Uterus (tissue), 4 donors: ENCODE results near the gene LTBP4. TPM values are rescaled to one million over a fixed set of nuclear protein-coding genes. Genes with fewer than 3 reads are reported as not detected.
A peak's percentile ranks its signal among the peaks of the same experiment; 100 is the strongest.

Experiments used
- DNase-seq, 2 donors: peaks; one replicate each; pipeline ENCODE4 v3.0.0-alpha.2; 2019 to 2020
- H3K27ac ChIP-seq, 2 donors: fragments of 200-600 bp; sonication (generic); 1 replicate in 1 of 2; 2 replicates in 1 of 2; pipeline ENCODE4 v1.5.1; 2016 to 2018
- H3K27me3 ChIP-seq, 2 donors: fragments of 200-600 bp; sonication (generic); one replicate each; pipeline ENCODE4 v1.5.1; 2018 to 2019; ENCODE audit warnings: control low read depth in 1 of 2
- H3K36me3 ChIP-seq, 2 donors: fragments of 200-600 bp; sonication (generic); one replicate each; pipeline ENCODE4 v1.5.1; 2019; ENCODE audit warnings: control low read depth in 1 of 2
- H3K4me1 ChIP-seq, 2 donors: fragments of 200-600 bp; sonication (generic); one replicate each; pipeline ENCODE4 v1.5.1; 2018 to 2019; ENCODE audit warnings: control low read depth in 1 of 2
- H3K4me3 ChIP-seq, 2 donors: fragments of 200-600 bp; sonication (generic); 1 replicate in 1 of 2; 2 replicates in 1 of 2; pipeline ENCODE4 v1.5.1; 2018 to 2019; ENCODE audit warnings: mild to moderate bottlenecking in 1 of 2
- H3K9me3 ChIP-seq, 2 donors: fragments of 200-600 bp; sonication (generic); one replicate each; pipeline ENCODE4 v1.5.1; 2019; ENCODE audit warnings: control low read depth in 1 of 2
- POLR2A ChIP-seq, 2 donors: fragments of 450-650 bp; IDR thresholded peaks; one replicate each; pipeline ENCODE4 v1.6.1; 2016; ENCODE audit warnings: antibody characterized with exemption in 2 of 2, mild to moderate bottlenecking in 1 of 2, moderate library complexity in 1 of 2
- intact Hi-C: fragments of 100-400 bp; cut with DNase I; formaldehyde crosslinking; loops from one replicate; pipeline ENCODE4 v1.15.1; 2023; ENCODE audit warnings: low total_unique reads
- total RNA-seq, 4 donors: library from RNA; depleted of rRNA in 3 of 4; stranded (reverse); fragments of >200 nt in 3 of 4; gene quantifications; one replicate each; pipeline versions ENCODE4 v1.1.0 to v1.2.4, GENCODE V29; 2014 to 2023
- TF ChIP-seq, protein P1 (sequence below), 4 experiments: fragments of 200-600 bp in 2 of 4; fragments of 450-650 bp in 2 of 4; sonication (generic) in 2 of 4; IDR thresholded peaks; one replicate each; pipeline ENCODE4 v1.5.1; 2016 to 2019; ENCODE audit warnings: antibody characterized with exemption in 4 of 4, mild to moderate bottlenecking in 2 of 4, moderate library complexity in 1 of 4
- donor health status: DM: yes; HTN: yes; CAD: no.

Gene LTBP4
- total RNA-seq, 4 donors from 2014 or later, result 163 to 1,000 (median 501) TPM

DNA sequence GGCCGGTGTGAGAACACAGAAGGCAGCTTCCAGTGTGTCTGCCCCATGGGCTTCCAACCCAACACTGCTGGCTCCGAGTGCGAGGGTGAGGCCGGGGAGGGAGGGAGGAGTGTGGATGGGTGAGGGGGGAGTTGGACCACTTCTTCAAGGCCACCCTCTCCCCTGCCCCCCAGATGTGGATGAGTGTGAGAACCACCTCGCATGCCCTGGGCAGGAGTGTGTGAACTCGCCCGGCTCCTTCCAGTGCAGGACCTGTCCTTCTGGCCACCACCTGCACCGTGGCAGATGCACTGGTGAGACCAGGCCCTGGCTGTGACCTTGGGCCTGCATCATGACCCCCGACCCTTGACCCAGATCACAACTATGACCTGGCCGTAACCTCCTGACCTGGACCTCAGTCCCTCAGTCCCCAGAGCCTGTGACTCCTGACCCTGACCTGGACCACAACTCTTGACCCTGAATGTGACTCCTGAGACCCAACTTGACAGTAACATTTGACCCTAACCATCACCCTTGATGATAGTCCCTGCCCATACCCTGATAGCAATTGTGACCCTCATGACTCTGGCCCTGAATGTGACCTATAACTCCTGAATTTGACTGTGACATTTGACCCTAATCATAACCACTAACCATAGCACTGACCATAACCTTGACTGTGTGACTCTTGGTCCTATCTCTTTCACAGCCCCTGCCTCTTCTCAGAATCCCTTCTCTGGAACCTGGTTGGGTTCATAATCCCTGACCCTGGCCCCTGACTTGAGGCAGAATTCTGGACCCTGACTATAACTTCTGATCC, 10.9 kb downstream of the LTBP4 start:
- no peak overlapping the region for H3K27ac ChIP-seq
- H3K4me3 ChIP-seq, result no peak overlapping the region
- H3K36me3 ChIP-seq, result no peaks in the 10 kb centered on the region
- H3K4me1 ChIP-seq, result peaks cover 0 to 3% of the 10 kb centered on the region in 2 donors
- TF ChIP-seq POLR2A (IDR thresholded peaks at IDR 0.05), result no peak
- TF ChIP-seq, protein P1, sequence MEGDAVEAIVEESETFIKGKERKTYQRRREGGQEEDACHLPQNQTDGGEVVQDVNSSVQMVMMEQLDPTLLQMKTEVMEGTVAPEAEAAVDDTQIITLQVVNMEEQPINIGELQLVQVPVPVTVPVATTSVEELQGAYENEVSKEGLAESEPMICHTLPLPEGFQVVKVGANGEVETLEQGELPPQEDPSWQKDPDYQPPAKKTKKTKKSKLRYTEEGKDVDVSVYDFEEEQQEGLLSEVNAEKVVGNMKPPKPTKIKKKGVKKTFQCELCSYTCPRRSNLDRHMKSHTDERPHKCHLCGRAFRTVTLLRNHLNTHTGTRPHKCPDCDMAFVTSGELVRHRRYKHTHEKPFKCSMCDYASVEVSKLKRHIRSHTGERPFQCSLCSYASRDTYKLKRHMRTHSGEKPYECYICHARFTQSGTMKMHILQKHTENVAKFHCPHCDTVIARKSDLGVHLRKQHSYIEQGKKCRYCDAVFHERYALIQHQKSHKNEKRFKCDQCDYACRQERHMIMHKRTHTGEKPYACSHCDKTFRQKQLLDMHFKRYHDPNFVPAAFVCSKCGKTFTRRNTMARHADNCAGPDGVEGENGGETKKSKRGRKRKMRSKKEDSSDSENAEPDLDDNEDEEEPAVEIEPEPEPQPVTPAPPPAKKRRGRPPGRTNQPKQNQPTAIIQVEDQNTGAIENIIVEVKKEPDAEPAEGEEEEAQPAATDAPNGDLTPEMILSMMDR (IDR thresholded peaks at IDR 0.05), result no peak
- DNase-seq, result no peak
- H3K27me3 ChIP-seq, result no peaks in the 10 kb centered on the region
- intact Hi-C loops, result no loop called here
- H3K9me3 ChIP-seq, result no peaks in the 10 kb centered on the region

DNA sequence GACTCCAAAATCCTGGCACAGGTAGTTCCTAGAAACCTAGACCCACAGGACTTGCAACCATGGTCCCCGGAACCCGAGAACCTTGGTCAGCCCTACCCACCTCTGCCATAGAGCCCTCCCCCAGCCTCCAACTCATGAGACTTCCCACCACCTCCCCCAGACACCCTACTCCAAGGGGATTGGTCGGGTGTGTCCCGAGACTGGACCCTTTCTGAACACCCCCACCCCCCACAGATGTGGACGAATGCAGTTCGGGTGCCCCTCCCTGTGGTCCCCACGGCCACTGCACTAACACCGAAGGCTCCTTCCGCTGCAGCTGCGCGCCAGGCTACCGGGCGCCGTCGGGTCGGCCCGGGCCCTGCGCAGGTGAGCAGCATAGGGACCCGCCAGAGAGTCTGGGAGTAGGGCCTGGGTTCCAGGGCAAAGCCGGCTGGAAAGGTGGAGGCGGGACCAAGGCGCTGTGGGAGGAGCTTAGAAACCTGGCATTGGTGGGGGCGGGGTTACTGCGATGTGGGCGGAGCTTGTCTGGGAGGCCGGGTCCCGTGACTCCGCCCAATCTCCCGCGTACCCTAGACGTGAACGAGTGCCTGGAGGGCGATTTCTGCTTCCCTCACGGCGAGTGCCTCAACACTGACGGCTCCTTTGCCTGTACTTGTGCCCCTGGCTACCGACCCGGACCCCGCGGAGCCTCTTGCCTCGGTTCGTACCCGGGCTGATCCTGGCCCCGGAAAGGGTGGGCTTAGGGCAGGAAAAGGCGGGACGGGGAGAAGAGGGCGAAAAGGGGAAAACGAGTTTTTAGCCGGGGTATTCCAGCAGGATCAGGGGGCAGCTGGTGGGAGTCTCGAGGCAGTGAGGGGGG, 11.9 kb downstream of the LTBP4 start:
- Histone ChIP-seq H3K36me3 (no peaks in the 10 kb centered on the region), H3K27me3 (no peaks in the 10 kb centered on the region), H3K9me3 (no peaks in the 10 kb centered on the region), H3K4me3 (peak overlapping the region; percentile 49 to 54), H3K27ac (peak overlapping the region; percentile 88 to 92), H3K4me1 (peaks cover 0 to 3% of the 10 kb centered on the region in 2 donors)
- intact Hi-C loops, result no loop called here
- TF ChIP-seq, protein P1 (IDR thresholded peaks at IDR 0.05), result no peak
- TF ChIP-seq POLR2A (IDR thresholded peaks at IDR 0.05), result no peak
- peak in 1 of 2 donors; percentile 67 for DNase-seq

DNA sequence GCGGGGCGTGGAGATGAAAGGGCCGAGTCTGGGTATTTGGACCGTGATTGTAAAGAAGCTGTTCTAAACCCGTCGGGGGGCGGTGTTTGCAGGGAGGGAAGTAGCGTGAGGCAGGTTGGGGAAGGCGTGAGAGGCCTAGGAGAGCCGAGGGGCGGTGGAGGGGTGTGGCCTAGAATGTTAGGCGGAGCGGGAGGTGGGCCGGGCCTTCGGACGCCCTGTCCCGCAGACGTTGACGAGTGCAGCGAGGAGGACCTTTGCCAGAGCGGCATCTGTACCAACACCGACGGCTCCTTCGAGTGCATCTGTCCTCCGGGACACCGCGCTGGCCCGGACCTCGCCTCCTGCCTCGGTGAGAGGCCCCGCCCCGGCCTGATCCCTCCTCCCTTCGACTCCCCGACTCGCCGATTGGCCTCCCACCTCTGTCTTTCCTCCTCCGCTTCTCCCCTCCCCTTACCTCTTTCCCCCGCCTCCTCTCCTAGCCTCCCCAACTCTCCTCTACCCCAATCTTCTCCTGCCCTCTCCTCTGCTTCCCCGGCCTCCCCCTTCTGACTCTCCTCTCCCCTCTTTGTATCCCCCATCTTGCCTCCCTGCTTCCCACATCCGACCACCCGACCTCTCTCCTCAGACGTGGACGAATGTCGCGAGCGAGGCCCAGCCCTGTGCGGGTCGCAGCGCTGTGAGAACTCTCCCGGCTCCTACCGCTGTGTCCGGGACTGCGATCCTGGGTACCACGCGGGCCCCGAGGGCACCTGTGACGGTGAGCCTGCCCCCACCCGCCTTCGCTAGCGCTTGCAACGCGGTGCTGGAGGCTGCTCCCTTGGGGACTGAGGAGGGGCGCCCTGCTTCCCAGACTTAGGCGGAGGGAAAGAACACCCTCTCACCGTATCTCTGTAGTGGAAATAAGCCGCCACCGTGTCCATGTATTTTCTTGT, 12.8 kb downstream of the LTBP4 start:
- peak; percentile 17 to 36 for TF ChIP-seq POLR2A (IDR thresholded peaks at IDR 0.05)
- TF ChIP-seq, protein P1 (IDR thresholded peaks at IDR 0.05), result no peak
- peak overlapping the region; percentile 49 to 54 for H3K4me3 ChIP-seq
- peaks cover 0 to 3% of the 10 kb centered on the region in 2 donors for H3K4me1 ChIP-seq
- intact Hi-C loops, result no loop called here
- H3K9me3 ChIP-seq, result no peaks in the 10 kb centered on the region
- peak overlapping the region; percentile 88 to 92 for H3K27ac ChIP-seq
- peak; percentile 85 to 88 for DNase-seq
- no peaks in the 10 kb centered on the region for H3K36me3 ChIP-seq
- no peaks in the 10 kb centered on the region for H3K27me3 ChIP-seq

- Histone ChIP-seq H3K36me3 (no peaks in the 10 kb centered on the region), H3K4me1 (peaks cover 0 to 3% of the 10 kb centered on the region in 2 donors), H3K9me3 (no peaks in the 10 kb centered on the region), H3K4me3 (peak overlapping the region; percentile 49 to 54), H3K27me3 (no peaks in the 10 kb centered on the region), H3K27ac (peak overlapping the region; percentile 88 to 92)
- peak; percentile 90 to 94 for DNase-seq
- TF ChIP-seq POLR2A (IDR thresholded peaks at IDR 0.05), result peak; percentile 16 to 22
- TF ChIP-seq, protein P1 (IDR thresholded peaks at IDR 0.05), result peak in 1 of 4 experiments; percentile 8
- intact Hi-C loops, result no loop called here
Measured at GRCh38 chr19:40614622-40615411, 13.6 kb downstream of the LTBP4 start.
